Measurements from ENCODE around the gene KIAA1671. TPM values are rescaled to one million over a fixed set of nuclear protein-coding genes. Genes with fewer than 3 reads are reported as not detected.
"Not testable (repeated sequence)": the region's sequence is repeated elsewhere in the genome, so short reads cannot be mapped to it uniquely, and the experiment has no call there.

The KIAA1671 gene
- polyA plus RNA-seq, 2 donors, result 14.2 to 17.7 TPM

- peaks cover 14 to 20% of the 10 kb centered on the region in 2 donors for H3K36me3 ChIP-seq (ENCODE audit: control insufficient read depth in 2 of 2, insufficient read depth in 2 of 2, low read length in 1 of 2)
- H3K9me3 ChIP-seq (ENCODE audit: control insufficient read depth in 2 of 2, insufficient read depth in 1 of 2, low read depth in 1 of 2, low read length in 1 of 2), result no peaks in the 10 kb centered on the region
- no peaks in the 10 kb centered on the region for H3K27me3 ChIP-seq (ENCODE audit: control insufficient read depth in 1 of 2, insufficient read depth in 2 of 2, low read length in 2 of 2)
- H3K4me1 ChIP-seq (ENCODE audit: control insufficient read depth in 2 of 2, insufficient read depth in 2 of 2, low read length in 1 of 2), result peaks cover 5 to 8% of the 10 kb centered on the region in 2 donors
- no peak overlapping the region for H3K4me3 ChIP-seq (ENCODE audit: low read depth in 1 of 2, low read length in 2 of 2)
- WGBS, 2 donors, result 49 to 51% methylated on average over 5 of the region's 5 CpGs
- no peak overlapping the region for H3K27ac ChIP-seq (ENCODE audit: low read depth in 2 of 2, low read length in 1 of 2)
These were observed 219.6 kb downstream of the KIAA1671 start for GRCh38 chr22:25172153-25172552.

DNA sequence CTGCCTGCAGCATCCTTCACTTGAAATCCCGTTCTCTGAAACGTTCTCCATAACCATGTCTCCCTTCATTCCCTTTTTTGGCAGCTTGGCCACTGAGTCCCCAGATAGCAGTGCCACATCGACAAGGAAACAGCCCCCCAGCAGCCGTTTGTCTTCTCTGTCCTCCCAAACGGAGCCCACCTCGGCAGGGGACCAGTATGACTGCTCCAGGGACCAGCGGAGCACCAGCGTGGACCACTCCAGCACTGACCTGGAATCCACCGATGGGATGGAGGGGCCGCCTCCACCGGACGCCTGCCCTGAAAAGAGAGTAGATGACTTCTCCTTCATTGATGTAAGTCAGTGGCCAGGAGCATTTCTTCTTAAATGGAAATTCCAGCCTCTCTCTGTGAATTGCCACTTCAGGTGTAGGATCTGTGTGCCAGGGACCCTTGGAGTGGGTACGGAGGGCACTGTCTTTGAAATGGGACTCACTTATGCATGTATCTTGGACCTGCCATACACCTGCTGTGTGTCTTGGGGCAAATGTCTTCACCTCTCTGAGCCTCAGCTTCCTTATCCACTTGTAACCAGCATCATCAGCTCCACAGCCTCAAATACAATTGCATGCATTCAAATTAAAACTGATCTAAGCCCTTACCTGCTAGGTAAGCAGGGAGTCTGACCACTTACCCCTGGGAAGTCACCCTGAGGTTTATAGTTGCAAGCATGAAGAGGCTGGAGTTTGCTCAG is 221.8 kb downstream of the KIAA1671 start:
- 88 to 93% methylated on average over 13 of the region's 13 CpGs for WGBS, 2 donors

GRCh38 chr22:25174888-25175411 is 222.4 kb downstream of the KIAA1671 start:
- 69 to 75% methylated on average over 6 of the region's 6 CpGs for WGBS, 2 donors
- H3K4me3 ChIP-seq (ENCODE audit: low read depth in 1 of 2, low read length in 2 of 2), result no peak overlapping the region
- H3K36me3 ChIP-seq (ENCODE audit: control insufficient read depth in 2 of 2, insufficient read depth in 2 of 2, low read length in 1 of 2), result peaks cover 14 to 23% of the 10 kb centered on the region in 2 donors
- peaks cover 0 to 3% of the 10 kb centered on the region in 2 donors for H3K9me3 ChIP-seq (ENCODE audit: control insufficient read depth in 2 of 2, insufficient read depth in 1 of 2, low read depth in 1 of 2, low read length in 1 of 2)
- H3K4me1 ChIP-seq (ENCODE audit: control insufficient read depth in 2 of 2, insufficient read depth in 2 of 2, low read length in 1 of 2), result peaks cover 0 to 5% of the 10 kb centered on the region in 2 donors
- H3K27ac ChIP-seq (ENCODE audit: low read depth in 2 of 2, low read length in 1 of 2), result no peak overlapping the region
- no peaks in the 10 kb centered on the region for H3K27me3 ChIP-seq (ENCODE audit: control insufficient read depth in 1 of 2, insufficient read depth in 2 of 2, low read length in 2 of 2)

More for the DNA sequence above, 221.8 kb downstream of the KIAA1671 start:
- peaks cover 14 to 22% of the 10 kb centered on the region in 2 donors for H3K36me3 ChIP-seq (ENCODE audit: control insufficient read depth in 2 of 2, insufficient read depth in 2 of 2, low read length in 1 of 2)
- H3K4me1 ChIP-seq (ENCODE audit: control insufficient read depth in 2 of 2, insufficient read depth in 2 of 2, low read length in 1 of 2), result peaks cover 4 to 5% of the 10 kb centered on the region in 2 donors
- H3K27ac ChIP-seq (ENCODE audit: low read depth in 2 of 2, low read length in 1 of 2), result no peak overlapping the region
- no peaks in the 10 kb centered on the region for H3K27me3 ChIP-seq (ENCODE audit: control insufficient read depth in 1 of 2, insufficient read depth in 2 of 2, low read length in 2 of 2)
- no peak overlapping the region for H3K4me3 ChIP-seq (ENCODE audit: low read depth in 1 of 2, low read length in 2 of 2)
- H3K9me3 ChIP-seq (ENCODE audit: control insufficient read depth in 2 of 2, insufficient read depth in 1 of 2, low read depth in 1 of 2, low read length in 1 of 2), result peaks cover 0 to 2% of the 10 kb centered on the region in 2 donors

- Histone ChIP-seq H3K36me3 (ENCODE audit: control insufficient read depth in 2 of 2, insufficient read depth in 2 of 2, low read length in 1 of 2) (peaks cover 14 to 20% of the 10 kb centered on the region in 2 donors), H3K4me1 (ENCODE audit: control insufficient read depth in 2 of 2, insufficient read depth in 2 of 2, low read length in 1 of 2) (peaks cover 0 to 5% of the 10 kb centered on the region in 2 donors), H3K9me3 (ENCODE audit: control insufficient read depth in 2 of 2, insufficient read depth in 1 of 2, low read depth in 1 of 2, low read length in 1 of 2) (peaks cover 0 to 5% of the 10 kb centered on the region in 2 donors), H3K4me3 (ENCODE audit: low read depth in 1 of 2, low read length in 2 of 2) (no peak overlapping the region), H3K27ac (ENCODE audit: low read depth in 2 of 2, low read length in 1 of 2) (peak overlapping the region; percentile 55 to 77), H3K27me3 (ENCODE audit: control insufficient read depth in 1 of 2, insufficient read depth in 2 of 2, low read length in 2 of 2) (no peaks in the 10 kb centered on the region)
- WGBS, 2 donors, result 57 to 69% methylated on average over 6 of the region's 6 CpGs
These were observed 223.7 kb downstream of the KIAA1671 start for GRCh38 chr22:25176175-25176574.

DNA sequence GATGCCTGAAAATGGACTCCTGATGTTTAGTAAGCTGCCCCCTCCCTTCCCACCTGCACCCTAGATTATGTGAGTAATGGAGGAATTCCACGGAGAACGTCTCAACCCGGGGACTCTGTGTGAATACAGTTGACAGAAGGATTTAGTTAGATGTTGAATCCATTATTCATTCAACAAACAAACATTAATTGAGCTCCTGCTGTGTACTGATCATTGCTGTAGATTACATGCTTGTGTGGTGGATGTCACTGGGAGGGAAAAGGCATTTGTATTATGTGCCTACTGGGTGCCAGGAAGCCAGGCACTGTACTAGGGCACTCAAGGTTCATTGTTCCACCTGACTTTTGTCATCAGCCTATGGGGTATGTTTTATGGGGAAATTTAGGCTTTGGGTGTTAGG is 224.3 kb downstream of the KIAA1671 start:
- peaks cover 0 to 5% of the 10 kb centered on the region in 2 donors for H3K9me3 ChIP-seq (ENCODE audit: control insufficient read depth in 2 of 2, insufficient read depth in 1 of 2, low read depth in 1 of 2, low read length in 1 of 2)
- 55 to 66% methylated on average over 3 of the region's 3 CpGs for WGBS, 2 donors
- no peak overlapping the region for H3K4me3 ChIP-seq (ENCODE audit: low read depth in 1 of 2, low read length in 2 of 2)
- no peaks in the 10 kb centered on the region for H3K27me3 ChIP-seq (ENCODE audit: control insufficient read depth in 1 of 2, insufficient read depth in 2 of 2, low read length in 2 of 2)
- peak overlapping the region; percentile 26 to 62 for H3K27ac ChIP-seq (ENCODE audit: low read depth in 2 of 2, low read length in 1 of 2)
- peaks cover 0 to 5% of the 10 kb centered on the region in 2 donors for H3K4me1 ChIP-seq (ENCODE audit: control insufficient read depth in 2 of 2, insufficient read depth in 2 of 2, low read length in 1 of 2)
- peaks cover 14 to 20% of the 10 kb centered on the region in 2 donors for H3K36me3 ChIP-seq (ENCODE audit: control insufficient read depth in 2 of 2, insufficient read depth in 2 of 2, low read length in 1 of 2)

DNA sequence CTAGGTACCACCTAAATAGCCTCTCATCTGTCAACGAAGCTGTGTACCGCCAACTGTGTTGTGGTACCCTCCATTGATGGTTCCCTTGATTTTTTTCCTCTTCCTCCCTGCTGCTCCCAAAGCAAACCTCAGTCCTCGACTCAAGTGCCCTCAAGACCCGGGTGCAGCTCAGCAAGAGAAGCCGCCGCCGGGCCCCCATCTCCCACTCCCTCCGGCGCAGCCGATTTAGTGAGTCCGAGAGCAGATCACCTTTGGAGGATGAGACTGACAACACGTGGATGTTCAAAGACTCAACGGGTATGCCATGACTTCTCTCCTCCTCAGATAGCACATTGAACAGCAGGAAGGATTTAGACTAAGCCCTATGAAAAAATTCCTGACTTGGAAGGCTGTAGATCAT is 224.7 kb downstream of the KIAA1671 start:
- Histone ChIP-seq H3K9me3 (ENCODE audit: control insufficient read depth in 2 of 2, insufficient read depth in 1 of 2, low read depth in 1 of 2, low read length in 1 of 2) (peaks cover 0 to 5% of the 10 kb centered on the region in 2 donors), H3K36me3 (ENCODE audit: control insufficient read depth in 2 of 2, insufficient read depth in 2 of 2, low read length in 1 of 2) (peaks cover 14 to 20% of the 10 kb centered on the region in 2 donors), H3K4me1 (ENCODE audit: control insufficient read depth in 2 of 2, insufficient read depth in 2 of 2, low read length in 1 of 2) (peaks cover 0 to 5% of the 10 kb centered on the region in 2 donors), H3K27me3 (ENCODE audit: control insufficient read depth in 1 of 2, insufficient read depth in 2 of 2, low read length in 2 of 2) (no peaks in the 10 kb centered on the region), H3K27ac (ENCODE audit: low read depth in 2 of 2, low read length in 1 of 2) (no peak overlapping the region), H3K4me3 (ENCODE audit: low read depth in 1 of 2, low read length in 2 of 2) (no peak overlapping the region)
- WGBS, 2 donors, result 92 to 93% methylated on average over 13 of the region's 13 CpGs

GRCh38 chr22:25177895-25178294 is 225.4 kb downstream of the KIAA1671 start:
- WGBS, 2 donors, result 86 to 87% methylated on average over 9 of the region's 9 CpGs
- H3K9me3 ChIP-seq (ENCODE audit: control insufficient read depth in 2 of 2, insufficient read depth in 1 of 2, low read depth in 1 of 2, low read length in 1 of 2), result peaks cover 0 to 5% of the 10 kb centered on the region in 2 donors
- peaks cover 14 to 24% of the 10 kb centered on the region in 2 donors for H3K36me3 ChIP-seq (ENCODE audit: control insufficient read depth in 2 of 2, insufficient read depth in 2 of 2, low read length in 1 of 2)
- H3K4me1 ChIP-seq (ENCODE audit: control insufficient read depth in 2 of 2, insufficient read depth in 2 of 2, low read length in 1 of 2), result peaks cover 0 to 5% of the 10 kb centered on the region in 2 donors
- H3K4me3 ChIP-seq (ENCODE audit: low read depth in 1 of 2, low read length in 2 of 2), result no peak overlapping the region
- H3K27me3 ChIP-seq (ENCODE audit: control insufficient read depth in 1 of 2, insufficient read depth in 2 of 2, low read length in 2 of 2), result no peaks in the 10 kb centered on the region
- H3K27ac ChIP-seq (ENCODE audit: low read depth in 2 of 2, low read length in 1 of 2), result no peak overlapping the region

DNA sequence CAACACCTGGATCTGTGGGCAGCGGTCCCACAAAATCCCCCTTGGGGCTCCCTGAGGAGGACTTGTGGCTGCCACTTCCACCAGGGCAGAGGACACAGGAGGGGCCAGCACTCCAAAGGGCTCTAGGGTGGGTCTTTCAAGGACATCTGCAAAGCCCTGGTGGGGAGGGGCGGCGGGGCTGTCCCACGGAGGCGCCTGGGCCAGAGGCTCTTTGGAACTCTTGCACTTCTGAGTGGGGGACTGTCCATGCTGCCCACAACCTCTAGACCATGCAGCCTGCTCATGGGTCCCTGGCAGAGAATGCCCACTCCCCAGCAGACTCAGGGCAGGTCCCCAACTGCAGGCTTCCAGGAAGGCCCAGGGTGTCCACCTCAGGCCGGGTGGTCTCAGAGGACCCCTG is 225.8 kb downstream of the KIAA1671 start:
- not testable (repeated sequence) for H3K27ac ChIP-seq (ENCODE audit: low read depth in 2 of 2, low read length in 1 of 2); H3K9me3 ChIP-seq (ENCODE audit: control insufficient read depth in 2 of 2, insufficient read depth in 1 of 2, low read depth in 1 of 2, low read length in 1 of 2); H3K4me3 ChIP-seq (ENCODE audit: low read depth in 1 of 2, low read length in 2 of 2); H3K27me3 ChIP-seq (ENCODE audit: control insufficient read depth in 1 of 2, insufficient read depth in 2 of 2, low read length in 2 of 2); H3K4me1 ChIP-seq (ENCODE audit: control insufficient read depth in 2 of 2, insufficient read depth in 2 of 2, low read length in 1 of 2)
- WGBS, 2 donors, result 86 to 92% methylated on average over 6 of the region's 6 CpGs
- H3K36me3 ChIP-seq (ENCODE audit: control insufficient read depth in 2 of 2, insufficient read depth in 2 of 2, low read length in 1 of 2), result peaks cover 14 to 22% of the 10 kb centered on the region in 2 donors

DNA sequence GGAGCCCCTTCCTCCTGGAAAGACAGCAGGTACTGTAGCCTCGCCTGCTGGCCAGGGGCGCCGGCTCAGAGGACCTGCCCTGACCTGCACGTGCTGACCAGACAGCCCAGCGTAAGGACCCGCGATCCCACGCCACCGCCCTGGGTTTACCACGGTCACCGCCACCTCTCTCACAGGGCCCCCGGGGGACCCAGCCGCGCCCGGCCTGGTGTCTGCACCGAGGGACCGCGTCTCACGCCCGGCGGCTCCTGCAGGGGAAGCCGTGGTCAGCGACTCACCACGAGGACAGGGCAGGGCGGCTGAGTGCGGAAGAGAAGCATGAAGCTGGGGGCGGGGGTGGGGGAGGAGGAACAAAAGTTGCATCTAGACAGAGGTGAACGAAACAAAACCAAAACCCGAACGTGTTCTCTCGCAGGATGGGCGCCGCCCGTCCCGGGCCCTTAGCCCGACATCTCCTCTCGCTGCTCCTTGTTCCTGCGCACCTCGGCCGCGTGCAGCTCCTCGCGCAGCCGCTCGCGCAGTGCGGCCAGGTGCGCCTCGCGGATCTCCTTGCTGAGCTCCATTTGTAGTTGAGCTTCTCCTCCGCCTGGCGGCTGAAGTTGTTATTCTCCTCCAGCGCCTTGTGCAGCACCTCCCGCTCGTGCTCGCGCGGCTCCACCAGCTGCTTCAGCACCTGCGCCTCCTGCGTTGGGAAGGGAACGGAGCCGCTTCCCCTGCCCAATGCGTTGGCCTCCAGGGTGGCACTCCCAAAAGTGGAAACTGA is 226.5 kb downstream of the KIAA1671 start:
- not testable (repeated sequence) for H3K9me3 ChIP-seq (ENCODE audit: control insufficient read depth in 2 of 2, insufficient read depth in 1 of 2, low read depth in 1 of 2, low read length in 1 of 2); H3K4me1 ChIP-seq (ENCODE audit: control insufficient read depth in 2 of 2, insufficient read depth in 2 of 2, low read length in 1 of 2); H3K27ac ChIP-seq (ENCODE audit: low read depth in 2 of 2, low read length in 1 of 2); H3K4me3 ChIP-seq (ENCODE audit: low read depth in 1 of 2, low read length in 2 of 2); H3K27me3 ChIP-seq (ENCODE audit: control insufficient read depth in 1 of 2, insufficient read depth in 2 of 2, low read length in 2 of 2)
- 77 to 81% methylated on average over 47 to 51 of the region's 63 CpGs for WGBS, 2 donors
- H3K36me3 ChIP-seq (ENCODE audit: control insufficient read depth in 2 of 2, insufficient read depth in 2 of 2, low read length in 1 of 2), result peaks cover 11 to 19% of the 10 kb centered on the region in 2 donors

Measured in esophagus (tissue), 2 donors.